ENCODE measurements around the gene IQCH. TPM values are rescaled to one million over a fixed set of nuclear protein-coding genes. Genes with fewer than 3 reads are reported as not detected.

The IQCH gene
- total and polyA plus RNA-seq, 9 of the 15 experiments (the other 6 are each of a cell fraction or from before 2014, with no cell fraction given): 1.8 to 3.9 (median 2.7) TPM

DNA sequence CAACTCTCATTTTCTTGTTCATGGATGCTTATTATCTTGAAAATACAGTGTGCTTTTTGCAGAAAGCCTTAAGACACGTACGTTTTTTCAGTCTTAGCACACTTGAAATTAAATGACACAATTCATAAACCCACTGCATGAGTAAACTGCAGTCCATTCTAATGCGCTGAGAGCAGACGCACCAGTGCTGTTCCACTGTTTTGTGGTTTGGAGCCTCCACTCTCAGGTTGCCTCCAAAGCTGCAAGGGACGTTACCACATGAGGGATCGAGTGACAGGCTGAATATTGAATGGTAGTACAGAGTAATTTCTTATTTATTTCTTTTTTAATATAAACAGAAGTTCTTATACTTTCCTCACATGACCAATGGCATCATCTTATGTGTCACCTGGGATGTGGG, 12.3 kb downstream of the IQCH start (continued):
- TF ChIP-seq TAF7 (tag; IDR thresholded peaks at IDR 0.05): no peak

DNA sequence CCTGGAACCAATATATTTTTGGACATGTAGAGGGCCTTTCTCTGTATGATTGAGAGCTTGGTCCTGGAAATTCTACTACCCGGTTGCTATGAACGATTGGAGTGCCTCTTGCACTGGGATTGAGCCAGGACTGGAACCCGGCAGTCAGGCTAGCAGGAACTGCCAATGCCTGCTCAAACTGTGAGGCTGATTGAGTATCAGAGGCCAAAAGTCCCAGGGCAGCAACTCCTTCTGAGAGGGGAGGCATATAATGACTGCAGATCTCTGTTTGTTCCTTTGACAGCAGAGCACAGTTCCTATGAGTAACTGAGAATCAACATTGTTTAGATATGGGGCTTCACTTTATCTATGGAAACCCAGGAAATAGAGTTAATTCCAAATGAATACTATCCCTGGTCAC, 12.9 kb downstream of the IQCH start:
- intact Hi-C loops (cut with micrococcal nuclease): no loop called here
- BruUV-seq (replicated peaks): no TSS peak
- no peaks in the 10 kb centered on the region for H3K9me3 ChIP-seq (replicated peaks; ENCODE audit: control insufficient read depth, insufficient read depth, low read depth, low read length)
- TF ChIP-seq, protein P1, sequence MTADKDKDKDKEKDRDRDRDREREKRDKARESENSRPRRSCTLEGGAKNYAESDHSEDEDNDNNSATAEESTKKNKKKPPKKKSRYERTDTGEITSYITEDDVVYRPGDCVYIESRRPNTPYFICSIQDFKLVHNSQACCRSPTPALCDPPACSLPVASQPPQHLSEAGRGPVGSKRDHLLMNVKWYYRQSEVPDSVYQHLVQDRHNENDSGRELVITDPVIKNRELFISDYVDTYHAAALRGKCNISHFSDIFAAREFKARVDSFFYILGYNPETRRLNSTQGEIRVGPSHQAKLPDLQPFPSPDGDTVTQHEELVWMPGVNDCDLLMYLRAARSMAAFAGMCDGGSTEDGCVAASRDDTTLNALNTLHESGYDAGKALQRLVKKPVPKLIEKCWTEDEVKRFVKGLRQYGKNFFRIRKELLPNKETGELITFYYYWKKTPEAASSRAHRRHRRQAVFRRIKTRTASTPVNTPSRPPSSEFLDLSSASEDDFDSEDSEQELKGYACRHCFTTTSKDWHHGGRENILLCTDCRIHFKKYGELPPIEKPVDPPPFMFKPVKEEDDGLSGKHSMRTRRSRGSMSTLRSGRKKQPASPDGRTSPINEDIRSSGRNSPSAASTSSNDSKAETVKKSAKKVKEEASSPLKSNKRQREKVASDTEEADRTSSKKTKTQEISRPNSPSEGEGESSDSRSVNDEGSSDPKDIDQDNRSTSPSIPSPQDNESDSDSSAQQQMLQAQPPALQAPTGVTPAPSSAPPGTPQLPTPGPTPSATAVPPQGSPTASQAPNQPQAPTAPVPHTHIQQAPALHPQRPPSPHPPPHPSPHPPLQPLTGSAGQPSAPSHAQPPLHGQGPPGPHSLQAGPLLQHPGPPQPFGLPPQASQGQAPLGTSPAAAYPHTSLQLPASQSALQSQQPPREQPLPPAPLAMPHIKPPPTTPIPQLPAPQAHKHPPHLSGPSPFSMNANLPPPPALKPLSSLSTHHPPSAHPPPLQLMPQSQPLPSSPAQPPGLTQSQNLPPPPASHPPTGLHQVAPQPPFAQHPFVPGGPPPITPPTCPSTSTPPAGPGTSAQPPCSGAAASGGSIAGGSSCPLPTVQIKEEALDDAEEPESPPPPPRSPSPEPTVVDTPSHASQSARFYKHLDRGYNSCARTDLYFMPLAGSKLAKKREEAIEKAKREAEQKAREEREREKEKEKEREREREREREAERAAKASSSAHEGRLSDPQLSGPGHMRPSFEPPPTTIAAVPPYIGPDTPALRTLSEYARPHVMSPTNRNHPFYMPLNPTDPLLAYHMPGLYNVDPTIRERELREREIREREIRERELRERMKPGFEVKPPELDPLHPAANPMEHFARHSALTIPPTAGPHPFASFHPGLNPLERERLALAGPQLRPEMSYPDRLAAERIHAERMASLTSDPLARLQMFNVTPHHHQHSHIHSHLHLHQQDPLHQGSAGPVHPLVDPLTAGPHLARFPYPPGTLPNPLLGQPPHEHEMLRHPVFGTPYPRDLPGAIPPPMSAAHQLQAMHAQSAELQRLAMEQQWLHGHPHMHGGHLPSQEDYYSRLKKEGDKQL (CRISPR knock-in tag; IDR thresholded peaks at IDR 0.05; ENCODE audit: borderline replicate concordance): no peak
- TF ChIP-seq, protein P2, sequence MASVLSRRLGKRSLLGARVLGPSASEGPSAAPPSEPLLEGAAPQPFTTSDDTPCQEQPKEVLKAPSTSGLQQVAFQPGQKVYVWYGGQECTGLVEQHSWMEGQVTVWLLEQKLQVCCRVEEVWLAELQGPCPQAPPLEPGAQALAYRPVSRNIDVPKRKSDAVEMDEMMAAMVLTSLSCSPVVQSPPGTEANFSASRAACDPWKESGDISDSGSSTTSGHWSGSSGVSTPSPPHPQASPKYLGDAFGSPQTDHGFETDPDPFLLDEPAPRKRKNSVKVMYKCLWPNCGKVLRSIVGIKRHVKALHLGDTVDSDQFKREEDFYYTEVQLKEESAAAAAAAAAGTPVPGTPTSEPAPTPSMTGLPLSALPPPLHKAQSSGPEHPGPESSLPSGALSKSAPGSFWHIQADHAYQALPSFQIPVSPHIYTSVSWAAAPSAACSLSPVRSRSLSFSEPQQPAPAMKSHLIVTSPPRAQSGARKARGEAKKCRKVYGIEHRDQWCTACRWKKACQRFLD (CRISPR knock-in tag; IDR thresholded peaks at IDR 0.05): no peak
- TF ChIP-seq, protein P3, sequence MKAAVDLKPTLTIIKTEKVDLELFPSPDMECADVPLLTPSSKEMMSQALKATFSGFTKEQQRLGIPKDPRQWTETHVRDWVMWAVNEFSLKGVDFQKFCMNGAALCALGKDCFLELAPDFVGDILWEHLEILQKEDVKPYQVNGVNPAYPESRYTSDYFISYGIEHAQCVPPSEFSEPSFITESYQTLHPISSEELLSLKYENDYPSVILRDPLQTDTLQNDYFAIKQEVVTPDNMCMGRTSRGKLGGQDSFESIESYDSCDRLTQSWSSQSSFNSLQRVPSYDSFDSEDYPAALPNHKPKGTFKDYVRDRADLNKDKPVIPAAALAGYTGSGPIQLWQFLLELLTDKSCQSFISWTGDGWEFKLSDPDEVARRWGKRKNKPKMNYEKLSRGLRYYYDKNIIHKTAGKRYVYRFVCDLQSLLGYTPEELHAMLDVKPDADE (conservative IDR thresholded peaks at IDR 0.05; ENCODE audit: control insufficient read depth, low read depth, low read length): no peak
- no peak for TF ChIP-seq CHD4 (IDR thresholded peaks at IDR 0.05; ENCODE audit: insufficient read depth, insufficient replicate concordance, low read depth, low read length, poor library complexity, severe bottlenecking)
- no peak for TF ChIP-seq ZNF24 (IDR thresholded peaks at IDR 0.05)
- TF ChIP-seq, protein P4, sequence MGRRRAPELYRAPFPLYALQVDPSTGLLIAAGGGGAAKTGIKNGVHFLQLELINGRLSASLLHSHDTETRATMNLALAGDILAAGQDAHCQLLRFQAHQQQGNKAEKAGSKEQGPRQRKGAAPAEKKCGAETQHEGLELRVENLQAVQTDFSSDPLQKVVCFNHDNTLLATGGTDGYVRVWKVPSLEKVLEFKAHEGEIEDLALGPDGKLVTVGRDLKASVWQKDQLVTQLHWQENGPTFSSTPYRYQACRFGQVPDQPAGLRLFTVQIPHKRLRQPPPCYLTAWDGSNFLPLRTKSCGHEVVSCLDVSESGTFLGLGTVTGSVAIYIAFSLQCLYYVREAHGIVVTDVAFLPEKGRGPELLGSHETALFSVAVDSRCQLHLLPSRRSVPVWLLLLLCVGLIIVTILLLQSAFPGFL (CRISPR knock-in tag; IDR thresholded peaks at IDR 0.05): no peak

More for the DNA sequence above, 12.9 kb downstream of the IQCH start:
- Histone ChIP-seq H3K4me1 (replicated peaks in 1 of 2; ENCODE audit: control insufficient read depth in 2 of 2, insufficient read depth in 2 of 2, low read length in 2 of 2) (peaks cover 0 to 9% of the 10 kb centered on the region in 2 experiments; a peak in 2 of 5 replicates), H3K36me3 (ENCODE audit: control insufficient read depth, insufficient read depth, low read length) (no peaks in the 10 kb centered on the region), H3K9me1 (ENCODE audit: control insufficient read depth, insufficient read depth, low read length) (no peaks in the 10 kb centered on the region), H4K20me1 (replicated peaks; ENCODE audit: control insufficient read depth, insufficient read depth, low read length) (no peaks in the 10 kb centered on the region), H3K27ac (ENCODE audit: extremely low read depth, low read depth, low read length) (no peak overlapping the region), H3K27me3 (ENCODE audit: control insufficient read depth in 2 of 2, insufficient read depth in 2 of 2, low read length in 2 of 2) (no peaks in the 10 kb centered on the region), H3K4me2 (ENCODE audit: insufficient read depth, low read length) (no peak overlapping the region), H3K4me3 (no peak overlapping the region), H2AFZ (ENCODE audit: low read depth, low read length) (no peak overlapping the region), H3K79me2 (ENCODE audit: control insufficient read depth, insufficient read depth, low read length) (no peaks in the 10 kb centered on the region), H3K9ac (ENCODE audit: insufficient read depth in 1 of 2, low read depth in 2 of 2, low read length in 2 of 2) (no peak overlapping the region)
- 60% methylated on average over 3 of the region's 3 CpGs for WGBS (ENCODE audit: insufficient coverage, low coverage, missing lambda C conversion rate)
- ChIA-PET CTCF (ENCODE audit: low intra/inter-chr PET ratio) (no interaction called here), POLR2A (no interaction called here)
- DNase-seq (ENCODE audit: extremely low read depth in 1 of 4, low spot score in 3 of 4) (no peak), FAIRE-seq (no peak), ATAC-seq (no peak)
- in situ Hi-C loops (cut with MboI): no loop called here

Measured in K562 (cell line).